ENCODE data around the gene MGME1. TPM values are rescaled to one million over a fixed set of nuclear protein-coding genes. Genes with fewer than 3 reads are reported as not detected.

Gene MGME1
- total RNA-seq, 1 donor from 2014 or later = 14.2 TPM

DNA sequence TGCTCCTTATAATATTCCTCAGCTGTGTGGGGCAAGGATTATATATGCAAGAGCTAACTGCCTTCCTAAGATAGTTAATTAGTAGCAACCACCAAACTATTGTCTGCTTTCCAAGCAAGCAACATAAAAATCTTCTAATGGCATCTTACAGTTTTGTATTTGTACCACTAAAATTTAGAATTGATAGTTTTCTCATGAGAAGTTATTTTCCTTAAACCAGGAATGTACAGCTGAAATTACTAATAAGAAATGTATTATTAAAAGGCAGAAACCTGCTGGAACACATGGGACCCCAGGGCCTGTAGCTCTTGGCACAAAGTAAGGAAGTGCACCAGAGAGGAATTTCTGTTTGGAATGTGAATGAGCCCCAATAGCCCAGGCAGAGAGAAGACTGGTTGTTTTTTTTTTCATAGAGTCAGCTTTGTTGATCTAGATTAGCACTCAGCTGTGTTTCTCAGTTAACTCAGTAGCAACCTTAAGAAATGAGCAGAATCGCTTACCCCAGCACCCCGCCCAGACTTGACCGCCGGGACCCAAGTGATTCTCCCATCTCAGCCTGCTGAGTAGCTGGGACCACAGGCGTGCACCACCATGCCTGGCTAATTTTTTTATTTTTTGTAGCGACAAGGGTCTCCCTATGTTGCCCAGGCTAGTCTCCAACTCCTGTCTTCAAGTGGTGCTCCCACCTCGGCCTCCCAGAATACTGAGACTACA is 2.6 kb downstream of the MGME1 start:
- H3K4me2 ChIP-seq (ENCODE audit: low read length) = peak overlapping the region; percentile 95
- peaks cover 18% of the 10 kb centered on the region for H3K4me1 ChIP-seq (ENCODE audit: insufficient read depth, low read length)
- peak overlapping the region; percentile 74 for H3K27ac ChIP-seq (ENCODE audit: low read depth, low read length)
- H3K9ac ChIP-seq (ENCODE audit: low read length) = peak overlapping the region; percentile 98
- FAIRE-seq = no peak
- peaks cover 2% of the 10 kb centered on the region for H3K36me3 Mint-ChIP-seq (ENCODE audit: low read depth, unreplicated experiment)
- peaks cover 89% of the 10 kb centered on the region for H3K79me2 ChIP-seq (ENCODE audit: insufficient read depth, low read length)
- peak overlapping the region; percentile 94 for H3K4me3 Mint-ChIP-seq (ENCODE audit: unreplicated experiment)
- H3K9me3 Mint-ChIP-seq (ENCODE audit: unreplicated experiment) = no peaks in the 10 kb centered on the region
- no peaks in the 10 kb centered on the region for H3K27me3 ChIP-seq (ENCODE audit: insufficient read depth, low read length)
- peaks cover 9% of the 10 kb centered on the region for H3K4me1 Mint-ChIP-seq (ENCODE audit: low read depth, unreplicated experiment)
- peak overlapping the region; percentile 14 for H2AFZ ChIP-seq (ENCODE audit: low read depth, low read length)
- DNase-seq (ENCODE audit: low read depth) = peak; percentile 77
- H3K9me3 ChIP-seq (ENCODE audit: insufficient read depth, low read depth, low read length) = no peaks in the 10 kb centered on the region
- H4K20me1 ChIP-seq (ENCODE audit: insufficient read depth, low read length) = peaks cover 18% of the 10 kb centered on the region
- H3K27me3 Mint-ChIP-seq (ENCODE audit: low read depth, unreplicated experiment) = no peaks in the 10 kb centered on the region
- peak overlapping the region; percentile 90 for H3K4me3 ChIP-seq (ENCODE audit: insufficient read depth, low read depth, low read length)
- peak overlapping the region; percentile 82 for H3K27ac Mint-ChIP-seq (ENCODE audit: unreplicated experiment)
- H3K36me3 ChIP-seq (ENCODE audit: insufficient read depth, low read length) = peaks cover 5% of the 10 kb centered on the region
- TF ChIP-seq EZH2 (IDR thresholded peaks at IDR 0.05; ENCODE audit: insufficient read depth, low read length) = no peak
- TF ChIP-seq, protein P1, sequence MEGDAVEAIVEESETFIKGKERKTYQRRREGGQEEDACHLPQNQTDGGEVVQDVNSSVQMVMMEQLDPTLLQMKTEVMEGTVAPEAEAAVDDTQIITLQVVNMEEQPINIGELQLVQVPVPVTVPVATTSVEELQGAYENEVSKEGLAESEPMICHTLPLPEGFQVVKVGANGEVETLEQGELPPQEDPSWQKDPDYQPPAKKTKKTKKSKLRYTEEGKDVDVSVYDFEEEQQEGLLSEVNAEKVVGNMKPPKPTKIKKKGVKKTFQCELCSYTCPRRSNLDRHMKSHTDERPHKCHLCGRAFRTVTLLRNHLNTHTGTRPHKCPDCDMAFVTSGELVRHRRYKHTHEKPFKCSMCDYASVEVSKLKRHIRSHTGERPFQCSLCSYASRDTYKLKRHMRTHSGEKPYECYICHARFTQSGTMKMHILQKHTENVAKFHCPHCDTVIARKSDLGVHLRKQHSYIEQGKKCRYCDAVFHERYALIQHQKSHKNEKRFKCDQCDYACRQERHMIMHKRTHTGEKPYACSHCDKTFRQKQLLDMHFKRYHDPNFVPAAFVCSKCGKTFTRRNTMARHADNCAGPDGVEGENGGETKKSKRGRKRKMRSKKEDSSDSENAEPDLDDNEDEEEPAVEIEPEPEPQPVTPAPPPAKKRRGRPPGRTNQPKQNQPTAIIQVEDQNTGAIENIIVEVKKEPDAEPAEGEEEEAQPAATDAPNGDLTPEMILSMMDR (IDR thresholded peaks at IDR 0.05; ENCODE audit: insufficient read depth, low read depth, low read length) = no peak

GRCh38 chr20:17972121-17972520 is 3.3 kb downstream of the MGME1 start:
- H3K27ac Mint-ChIP-seq (ENCODE audit: unreplicated experiment) = peak overlapping the region; percentile 82
- no peak for DNase-seq (ENCODE audit: low read depth)
- no peak for TF ChIP-seq EZH2 (IDR thresholded peaks at IDR 0.05; ENCODE audit: insufficient read depth, low read length)
- TF ChIP-seq, protein P1 (IDR thresholded peaks at IDR 0.05; ENCODE audit: insufficient read depth, low read depth, low read length) = no peak
- H3K9me3 Mint-ChIP-seq (ENCODE audit: unreplicated experiment) = no peaks in the 10 kb centered on the region
- H3K9ac ChIP-seq (ENCODE audit: low read length) = peak overlapping the region; percentile 98
- FAIRE-seq = no peak
- H3K4me1 Mint-ChIP-seq (ENCODE audit: low read depth, unreplicated experiment) = peaks cover 9% of the 10 kb centered on the region
- H3K79me2 ChIP-seq (ENCODE audit: insufficient read depth, low read length) = peaks cover 82% of the 10 kb centered on the region
- H3K4me1 ChIP-seq (ENCODE audit: insufficient read depth, low read length) = peaks cover 18% of the 10 kb centered on the region
- H3K4me3 Mint-ChIP-seq (ENCODE audit: unreplicated experiment) = peak overlapping the region; percentile 82
- H3K36me3 ChIP-seq (ENCODE audit: insufficient read depth, low read length) = peaks cover 5% of the 10 kb centered on the region
- H3K4me3 ChIP-seq (ENCODE audit: insufficient read depth, low read depth, low read length) = peak overlapping the region; percentile 90
- no peak overlapping the region for H2AFZ ChIP-seq (ENCODE audit: low read depth, low read length)
- peak overlapping the region; percentile 95 for H3K4me2 ChIP-seq (ENCODE audit: low read length)
- peaks cover 12% of the 10 kb centered on the region for H4K20me1 ChIP-seq (ENCODE audit: insufficient read depth, low read length)
- no peaks in the 10 kb centered on the region for H3K27me3 ChIP-seq (ENCODE audit: insufficient read depth, low read length)
- peaks cover 2% of the 10 kb centered on the region for H3K36me3 Mint-ChIP-seq (ENCODE audit: low read depth, unreplicated experiment)
- no peaks in the 10 kb centered on the region for H3K9me3 ChIP-seq (ENCODE audit: insufficient read depth, low read depth, low read length)
- H3K27ac ChIP-seq (ENCODE audit: low read depth, low read length) = peak overlapping the region; percentile 74
- no peaks in the 10 kb centered on the region for H3K27me3 Mint-ChIP-seq (ENCODE audit: low read depth, unreplicated experiment)

- H3K4me3 Mint-ChIP-seq (ENCODE audit: unreplicated experiment) = no peak overlapping the region
- no peaks in the 10 kb centered on the region for H3K27me3 Mint-ChIP-seq (ENCODE audit: low read depth, unreplicated experiment)
- FAIRE-seq (no peak), DNase-seq (ENCODE audit: low read depth) (no peak)
- H3K4me2 ChIP-seq (ENCODE audit: low read length) = no peak overlapping the region
- peaks cover 2% of the 10 kb centered on the region for H4K20me1 ChIP-seq (ENCODE audit: insufficient read depth, low read length)
- H3K4me3 ChIP-seq (ENCODE audit: insufficient read depth, low read depth, low read length) = no peak overlapping the region
- TF ChIP-seq, protein P1 (IDR thresholded peaks at IDR 0.05; ENCODE audit: insufficient read depth, low read depth, low read length) = no peak
- no peak for TF ChIP-seq EZH2 (IDR thresholded peaks at IDR 0.05; ENCODE audit: insufficient read depth, low read length)
- no peaks in the 10 kb centered on the region for H3K36me3 Mint-ChIP-seq (ENCODE audit: low read depth, unreplicated experiment)
- H3K9ac ChIP-seq (ENCODE audit: low read length) = no peak overlapping the region
- no peak overlapping the region for H2AFZ ChIP-seq (ENCODE audit: low read depth, low read length)
- H3K27ac ChIP-seq (ENCODE audit: low read depth, low read length) = no peak overlapping the region
- no peak overlapping the region for H3K27ac Mint-ChIP-seq (ENCODE audit: unreplicated experiment)
- H3K4me1 ChIP-seq (ENCODE audit: insufficient read depth, low read length) = peaks cover 10% of the 10 kb centered on the region
- no peaks in the 10 kb centered on the region for H3K9me3 ChIP-seq (ENCODE audit: insufficient read depth, low read depth, low read length)
- H3K36me3 ChIP-seq (ENCODE audit: insufficient read depth, low read length) = peaks cover 7% of the 10 kb centered on the region
- no peaks in the 10 kb centered on the region for H3K9me3 Mint-ChIP-seq (ENCODE audit: unreplicated experiment)
- no peaks in the 10 kb centered on the region for H3K27me3 ChIP-seq (ENCODE audit: insufficient read depth, low read length)
- H3K79me2 ChIP-seq (ENCODE audit: insufficient read depth, low read length) = peaks cover 46% of the 10 kb centered on the region
- peaks cover 9% of the 10 kb centered on the region for H3K4me1 Mint-ChIP-seq (ENCODE audit: low read depth, unreplicated experiment)
Observed at GRCh38 chr20:17976305-17976704, 7.5 kb downstream of the MGME1 start.
